Suppressor macrophage treated with lipopolysaccharide for 1 hour (primary cell): Measurements from ENCODE around the gene DUSP9.
"Not testable (repeated sequence)": the region's sequence is repeated elsewhere in the genome, so short reads cannot be mapped to it uniquely, and the experiment has no call there.

Source experiments
- DNase-seq, 3 donors: peaks; one replicate each; pipeline ENCODE4 v3.0.0-alpha.2; 2020 to 2022

The DUSP9 gene

DNA sequence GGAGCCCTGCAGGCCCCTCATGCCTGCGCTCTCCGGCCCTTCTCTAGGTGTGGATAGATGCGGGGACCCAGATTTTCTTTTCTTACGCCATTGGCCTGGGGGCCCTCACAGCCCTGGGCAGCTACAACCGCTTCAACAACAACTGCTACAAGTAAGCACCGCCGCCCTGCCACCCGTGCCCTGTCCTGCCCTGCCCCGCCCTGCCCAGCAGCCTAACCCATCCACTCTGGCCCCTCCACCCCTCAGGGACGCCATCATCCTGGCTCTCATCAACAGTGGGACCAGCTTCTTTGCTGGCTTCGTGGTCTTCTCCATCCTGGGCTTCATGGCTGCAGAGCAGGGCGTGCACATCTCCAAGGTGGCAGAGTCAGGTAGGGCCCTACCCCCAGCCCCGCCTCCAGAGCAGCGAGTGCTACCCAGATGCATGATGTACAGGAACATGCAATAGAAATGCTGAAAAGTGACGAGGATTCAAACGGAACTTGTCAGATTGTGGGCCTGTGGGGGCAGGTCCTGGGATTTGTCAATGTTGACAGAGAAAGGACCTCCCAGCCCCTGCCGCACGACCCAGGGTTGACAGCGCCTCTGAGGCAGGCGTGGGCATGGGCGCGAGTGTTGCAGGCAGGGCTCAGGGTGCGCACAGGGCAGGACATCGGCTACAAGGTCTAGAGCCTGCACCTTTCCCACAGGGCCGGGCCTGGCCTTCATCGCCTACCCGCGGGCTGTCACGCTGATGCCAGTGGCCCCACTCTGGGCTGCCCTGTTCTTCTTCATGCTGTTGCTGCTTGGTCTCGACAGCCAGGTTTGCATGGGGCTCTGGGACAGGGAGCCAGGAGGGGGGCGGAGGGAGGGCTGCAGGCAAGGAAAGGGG lies 46.4 kb downstream of the DUSP9 start:
- DNase-seq = peak in 1 of 3 donors; percentile 11

DNA sequence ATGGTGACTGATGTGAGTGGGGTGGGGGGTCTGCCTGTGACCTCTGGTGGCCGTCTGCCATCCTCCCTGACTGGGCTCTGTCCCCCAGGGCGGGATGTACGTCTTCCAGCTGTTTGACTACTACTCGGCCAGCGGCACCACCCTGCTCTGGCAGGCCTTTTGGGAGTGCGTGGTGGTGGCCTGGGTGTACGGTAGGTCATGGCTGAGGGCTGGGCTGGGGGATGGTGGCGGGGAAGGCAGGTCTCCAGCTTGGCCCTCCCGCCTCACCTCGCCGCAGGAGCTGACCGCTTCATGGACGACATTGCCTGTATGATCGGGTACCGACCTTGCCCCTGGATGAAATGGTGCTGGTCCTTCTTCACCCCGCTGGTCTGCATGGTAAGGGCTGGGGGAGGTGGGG lies 47.3 kb downstream of the DUSP9 start:
- DNase-seq = peak in 1 of 3 donors; percentile 11

DNA sequence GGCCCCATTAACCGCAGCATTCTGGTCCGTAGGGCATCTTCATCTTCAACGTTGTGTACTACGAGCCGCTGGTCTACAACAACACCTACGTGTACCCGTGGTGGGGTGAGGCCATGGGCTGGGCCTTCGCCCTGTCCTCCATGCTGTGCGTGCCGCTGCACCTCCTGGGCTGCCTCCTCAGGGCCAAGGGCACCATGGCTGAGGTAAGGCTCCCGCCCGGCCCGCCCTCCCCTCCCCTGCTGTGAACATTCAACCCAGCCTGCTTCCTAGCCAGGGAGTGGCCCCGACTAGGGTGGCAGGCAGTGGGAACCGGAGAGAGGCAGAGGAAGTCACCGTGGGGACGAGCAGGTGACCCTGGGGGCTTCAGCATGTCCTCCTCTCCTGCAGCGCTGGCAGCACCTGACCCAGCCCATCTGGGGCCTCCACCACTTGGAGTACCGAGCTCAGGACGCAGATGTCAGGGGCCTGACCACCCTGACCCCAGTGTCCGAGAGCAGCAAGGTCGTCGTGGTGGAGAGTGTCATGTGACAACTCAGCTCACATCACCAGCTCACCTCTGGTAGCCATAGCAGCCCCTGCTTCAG lies 47.8 kb downstream of the DUSP9 start:
- peak in 1 of 3 donors; percentile 5 for DNase-seq

DNA sequence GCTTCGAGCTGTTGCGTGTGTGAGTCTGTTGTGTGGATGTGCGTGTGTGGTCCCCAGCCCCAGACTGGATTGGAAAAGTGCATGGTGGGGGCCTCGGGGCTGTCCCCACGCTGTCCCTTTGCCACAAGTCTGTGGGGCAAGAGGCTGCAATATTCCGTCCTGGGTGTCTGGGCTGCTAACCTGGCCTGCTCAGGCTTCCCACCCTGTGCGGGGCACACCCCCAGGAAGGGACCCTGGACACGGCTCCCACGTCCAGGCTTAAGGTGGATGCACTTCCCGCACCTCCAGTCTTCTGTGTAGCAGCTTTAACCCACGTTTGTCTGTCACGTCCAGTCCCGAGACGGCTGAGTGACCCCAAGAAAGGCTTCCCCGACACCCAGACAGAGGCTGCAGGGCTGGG lies 49.1 kb downstream of the DUSP9 start:
- peak in 1 of 3 donors; percentile 10 for DNase-seq

- DNase-seq = peak in 1 of 3 donors; percentile 5
These were observed 49.5 kb downstream of the DUSP9 start for GRCh38 chrX:153696538-153696937.

DNA sequence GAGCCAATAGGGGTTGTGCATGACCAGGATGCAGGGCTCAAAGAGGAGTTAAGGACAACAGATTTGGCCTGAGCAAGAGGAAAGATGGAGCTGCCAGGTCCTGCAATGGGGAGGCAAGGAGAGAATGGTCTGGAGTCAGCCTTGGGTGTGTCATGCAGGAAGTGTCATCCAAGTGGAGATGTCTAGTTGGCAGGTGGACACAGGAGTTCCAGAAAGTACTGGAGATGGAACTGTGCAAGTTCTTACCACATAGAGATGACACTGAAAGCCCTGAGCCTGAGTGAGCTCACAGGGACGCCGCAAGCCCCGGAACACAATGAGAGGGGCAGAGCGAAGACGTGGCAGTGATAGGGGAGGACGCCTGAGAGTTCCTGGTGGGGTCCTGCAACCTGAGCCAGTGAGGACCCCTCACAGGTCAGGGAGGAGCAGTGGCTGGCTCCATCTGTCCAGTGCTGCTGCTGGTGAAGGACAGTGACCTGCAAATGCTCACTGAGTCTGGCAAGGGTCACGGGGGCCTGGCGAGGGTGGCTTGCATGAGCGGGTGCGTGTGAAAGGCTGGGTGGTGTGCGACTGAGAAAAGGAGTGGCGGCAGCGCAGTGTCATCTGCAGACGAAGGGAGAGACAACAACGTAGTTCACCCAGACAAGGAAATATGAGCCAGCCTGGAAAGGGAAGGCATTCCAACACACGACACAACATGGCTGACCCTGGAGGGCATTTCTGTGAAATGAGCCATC lies 50.2 kb downstream of the DUSP9 start:
- DNase-seq = peak in 1 of 3 donors; percentile 9

- DNase-seq = peak in 1 of 3 donors; percentile 12
These were observed 51.2 kb downstream of the DUSP9 start for GRCh38 chrX:153697924-153698865.

- peak in 1 of 3 donors; percentile 5 for DNase-seq
These were observed 52.3 kb downstream of the DUSP9 start for GRCh38 chrX:153699210-153699783.

- not testable (repeated sequence) for DNase-seq
These were observed 52.9 kb downstream of the DUSP9 start for GRCh38 chrX:153699784-153700371.

DNA sequence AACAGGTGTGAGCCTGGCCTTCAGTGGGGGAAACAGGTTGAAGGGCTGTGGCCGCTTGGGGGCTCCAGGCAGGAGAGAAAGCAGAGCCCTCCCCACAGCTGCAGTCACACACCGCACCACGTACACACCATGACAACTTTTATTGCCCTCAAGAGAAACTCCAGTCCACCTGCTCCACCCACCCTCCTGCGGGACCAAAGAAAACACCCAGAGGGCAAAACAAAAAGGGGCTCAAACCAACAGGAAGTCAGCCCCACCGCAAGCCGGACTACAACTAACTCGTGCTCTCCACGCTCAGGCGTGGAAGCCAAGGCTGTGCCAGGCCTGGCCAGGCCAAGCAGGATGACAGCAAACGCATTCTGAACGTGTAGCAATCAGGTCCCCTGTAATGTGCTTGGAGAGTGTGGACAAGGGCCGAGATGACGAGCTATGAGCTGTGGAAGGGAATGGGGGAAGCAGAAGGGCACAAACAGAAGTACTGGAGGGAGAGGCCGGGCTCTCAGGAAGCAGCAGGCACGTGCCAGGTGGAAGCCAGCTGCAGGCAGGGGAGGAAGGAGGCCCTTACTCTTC lies 53.5 kb downstream of the DUSP9 start:
- DNase-seq = peak in 1 of 3 donors; percentile 14
